Activated T-cell treated with anti-CD3 and anti-CD28 coated beads for 4 hours (primary cell): Measurements from ENCODE around the gene NDUFAF5.

ENCODE experiments used
- DNase-seq: peaks from one replicate; pipeline ENCODE4 v3.0.0-alpha.2; 2020

The NDUFAF5 gene

GRCh38 chr20:13778827-13779226 lies 6.0 kb upstream of the NDUFAF5 start:
- DNase-seq = no peak

- no peak for DNase-seq
Observed at GRCh38 chr20:13783528-13783927, 1.3 kb upstream of the NDUFAF5 start.

GRCh38 chr20:13784271-13784892 lies 446 bp upstream of the NDUFAF5 start:
- no peak for DNase-seq

GRCh38 chr20:13786143-13786828 lies 1.5 kb downstream of the NDUFAF5 start:
- no peak for DNase-seq

- DNase-seq = no peak
Observed at GRCh38 chr20:13788167-13788834, 3.5 kb downstream of the NDUFAF5 start.

GRCh38 chr20:13790708-13791107 lies 5.9 kb downstream of the NDUFAF5 start:
- no peak for DNase-seq

- DNase-seq = no peak
Observed at GRCh38 chr20:13791540-13792459, 7.0 kb downstream of the NDUFAF5 start.

- no peak for DNase-seq
Observed at GRCh38 chr20:13793001-13793400, 8.2 kb downstream of the NDUFAF5 start.

GRCh38 chr20:13794667-13795066 lies 9.8 kb downstream of the NDUFAF5 start:
- DNase-seq = no peak

GRCh38 chr20:13799040-13799439 lies 14.2 kb downstream of the NDUFAF5 start:
- DNase-seq = no peak

GRCh38 chr20:13799974-13800373 lies 15.1 kb downstream of the NDUFAF5 start:
- no peak for DNase-seq

- no peak for DNase-seq
Observed at GRCh38 chr20:13800728-13801134, 15.9 kb downstream of the NDUFAF5 start.

GRCh38 chr20:13809373-13809772 lies 24.5 kb downstream of the NDUFAF5 start:
- DNase-seq = no peak

- no peak for DNase-seq
Observed at GRCh38 chr20:13809855-13810254, 25.0 kb downstream of the NDUFAF5 start.

- DNase-seq = no peak
Observed at GRCh38 chr20:13810446-13810845, 25.6 kb downstream of the NDUFAF5 start.

- DNase-seq = no peak
Observed at GRCh38 chr20:13813910-13814309, 29.1 kb downstream of the NDUFAF5 start.

- no peak for DNase-seq
Observed at GRCh38 chr20:13814672-13815071, 29.8 kb downstream of the NDUFAF5 start.

- no peak for DNase-seq
Observed at GRCh38 chr20:13816757-13817156, 31.9 kb downstream of the NDUFAF5 start.

GRCh38 chr20:13817342-13817741 lies 32.5 kb downstream of the NDUFAF5 start:
- DNase-seq = no peak

GRCh38 chr20:13819885-13820645 lies 35.2 kb downstream of the NDUFAF5 start:
- no peak for DNase-seq

- DNase-seq = no peak
Observed at GRCh38 chr20:13821876-13822275, 37.0 kb downstream of the NDUFAF5 start.

- no peak for DNase-seq
Observed at GRCh38 chr20:13822459-13822858, 37.6 kb downstream of the NDUFAF5 start.
